Sigmoid colon (tissue), 3 donors: ENCODE results near the gene ICE1.

Experiments used
- CTCF ChIP-seq, 4 experiments: fragments of 450-650 bp in 3 of 4; fragments of 200-600 bp in 1 of 4; IDR thresholded peaks; one replicate each; pipeline ENCODE4 v1.5.1; 2016 to 2019; ENCODE audit warnings: antibody characterized with exemption in 4 of 4, mild to moderate bottlenecking in 3 of 4, moderate library complexity in 2 of 4
- POLR2A ChIP-seq, 2 donors: fragments of 450-650 bp; IDR thresholded peaks; one replicate each; pipeline ENCODE4 v1.6.1; 2016; ENCODE audit warnings: antibody characterized with exemption in 2 of 2, mild to moderate bottlenecking in 2 of 2, moderate library complexity in 2 of 2

GRCh38 chr5:5421961-5422818, at the start of gene ICE1:
- TF ChIP-seq POLR2A (IDR thresholded peaks at IDR 0.05) (peak; percentile 50 to 70), CTCF (IDR thresholded peaks at IDR 0.05) (no peak)
